HG03460 (cell line): Measurements from ENCODE around the gene RNF151.
A peak's percentile ranks its signal among the peaks of the same experiment; 100 is the strongest.
"Not testable (repeated sequence)": the region's sequence is repeated elsewhere in the genome, so short reads cannot be mapped to it uniquely, and the experiment has no call there.

Source experiments
- ATAC-seq: cut with Tn5 transposase; IDR thresholded peaks from one replicate; pipeline ENCODE4 v1.9.1; 2021; ENCODE audit not compliant: unreplicated experiment

Gene RNF151

GRCh38 chr16:2006317-2006716, 39.7 kb downstream of the RNF151 start:
- ATAC-seq = no peak

- ATAC-seq = no peak
These were observed 40.6 kb downstream of the RNF151 start for GRCh38 chr16:2007081-2007836.

- ATAC-seq = no peak
These were observed 41.4 kb downstream of the RNF151 start for GRCh38 chr16:2008009-2008526.

GRCh38 chr16:2008631-2009163, 42.0 kb downstream of the RNF151 start:
- no peak for ATAC-seq

GRCh38 chr16:2009164-2009711, 42.6 kb downstream of the RNF151 start:
- peak; percentile 18 for ATAC-seq

- peak; percentile 59 for ATAC-seq
These were observed 43.3 kb downstream of the RNF151 start, which contains the start of gene ZNF598 for GRCh38 chr16:2009791-2010510. ZNF598 (minus strand) TSS chr16:2009821.

- ATAC-seq = not testable (repeated sequence)
These were observed 45.1 kb downstream of the RNF151 start for GRCh38 chr16:2011726-2012125.

GRCh38 chr16:2013527-2013926, 46.9 kb downstream of the RNF151 start:
- no peak for ATAC-seq

GRCh38 chr16:2015117-2015946, 48.7 kb downstream of the RNF151 start:
- no peak for ATAC-seq

- no peak for ATAC-seq
These were observed 49.2 kb downstream of the RNF151 start for GRCh38 chr16:2015947-2016208.

GRCh38 chr16:2016407-2016922, 49.8 kb downstream of the RNF151 start:
- ATAC-seq = no peak
